Fibroblast of lung (primary cell): ENCODE data around the gene PCSK2.

ENCODE experiments used
- CTCF ChIP-seq, 2 donors: IDR thresholded peaks in 1 of 2; conservative IDR thresholded peaks in 1 of 2; 1 replicate in 1 of 2; 2 replicates in 1 of 2; pipeline ENCODE4 v1.5.1; 2011 to 2012; ENCODE audit warnings: low read length in 2 of 2, control low read depth in 1 of 2, inconsistent platforms in 1 of 2, low read depth in 1 of 2, mild to moderate bottlenecking in 1 of 2
- EZH2 ChIP-seq: IDR thresholded peaks from 2 replicates; pipeline ENCODE4 v1.5.1; 2012; ENCODE audit warnings: low read length, control low read depth, mild to moderate bottlenecking; ENCODE audit errors: missing control alignments

- TF ChIP-seq CTCF (conservative IDR thresholded peaks at IDR 0.05 in 1 of 2, IDR thresholded peaks at IDR 0.05 in 1 of 2; ENCODE audit: low read depth in 1 of 2, low read length in 2 of 2) (no peak), EZH2 (no peak)
These were observed 214.9 kb downstream of the PCSK2 start for GRCh38 chr20:17441745-17442144.
